GM19463 (cell line): Measurements from ENCODE around the gene CAVIN1.
"Not testable (repeated sequence)": the region's sequence is repeated elsewhere in the genome, so short reads cannot be mapped to it uniquely, and the experiment has no call there.

ENCODE experiments used
- ATAC-seq: cut with Tn5 transposase; IDR thresholded peaks from one replicate; pipeline ENCODE4 v1.9.1; 2021; ENCODE audit warnings: mild to moderate bottlenecking, moderate library complexity; ENCODE audit not compliant: unreplicated experiment

CAVIN1 gene

DNA sequence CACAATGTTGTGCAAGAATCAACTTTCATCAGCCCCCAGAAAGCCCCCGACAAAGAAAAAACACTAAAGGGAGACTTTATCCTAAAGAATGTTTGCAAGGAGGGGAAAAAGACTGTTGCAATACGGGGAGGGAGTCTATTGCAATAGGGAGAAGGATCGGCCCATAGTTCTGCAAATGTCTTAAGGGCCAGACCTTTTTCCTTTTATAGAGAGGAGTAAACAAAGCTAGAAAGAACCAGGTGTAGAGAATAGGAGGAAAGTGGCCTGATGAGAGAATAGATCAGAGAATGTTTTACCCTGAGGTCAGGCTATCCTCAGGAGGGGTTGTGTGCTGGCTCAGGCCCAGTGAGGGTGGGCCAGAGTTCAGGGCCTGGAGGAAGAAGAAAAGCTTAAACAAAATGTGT lies 8.7 kb upstream of the CAVIN1 start:
- no peak for ATAC-seq

DNA sequence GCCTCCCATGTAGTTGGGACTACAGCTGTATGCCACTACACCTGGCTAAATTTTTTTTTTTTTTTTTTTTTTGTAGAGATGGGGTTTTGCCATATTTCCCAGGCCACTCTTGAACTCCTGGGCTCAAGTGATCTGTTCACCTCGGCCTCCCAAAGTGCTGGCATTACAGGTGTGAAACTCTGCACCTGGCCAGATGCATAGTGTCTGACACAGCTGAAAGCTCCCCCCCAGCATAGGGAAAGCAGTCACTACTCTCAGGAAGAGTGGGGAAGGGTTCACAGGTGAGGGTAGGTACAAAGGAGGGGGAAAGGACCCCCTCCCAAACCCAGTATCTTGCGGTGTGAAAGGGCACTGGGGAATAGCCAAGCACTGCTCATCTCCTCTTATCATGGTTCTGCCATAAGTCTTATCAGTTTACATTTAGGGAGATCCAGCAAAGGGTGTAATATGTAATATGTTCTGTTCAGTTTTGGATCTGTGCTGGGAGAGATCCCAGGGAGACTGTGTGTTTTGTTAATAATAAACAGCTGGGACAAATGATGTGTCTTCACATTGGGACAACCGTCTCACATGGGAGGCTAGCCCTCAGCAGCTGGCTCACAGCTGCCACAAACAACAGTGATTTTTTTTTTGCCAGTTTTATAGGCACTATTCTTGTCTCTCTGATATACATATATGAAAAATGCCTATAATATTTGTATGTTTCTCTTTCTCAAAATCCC lies 6.8 kb upstream of the CAVIN1 start:
- no peak for ATAC-seq

DNA sequence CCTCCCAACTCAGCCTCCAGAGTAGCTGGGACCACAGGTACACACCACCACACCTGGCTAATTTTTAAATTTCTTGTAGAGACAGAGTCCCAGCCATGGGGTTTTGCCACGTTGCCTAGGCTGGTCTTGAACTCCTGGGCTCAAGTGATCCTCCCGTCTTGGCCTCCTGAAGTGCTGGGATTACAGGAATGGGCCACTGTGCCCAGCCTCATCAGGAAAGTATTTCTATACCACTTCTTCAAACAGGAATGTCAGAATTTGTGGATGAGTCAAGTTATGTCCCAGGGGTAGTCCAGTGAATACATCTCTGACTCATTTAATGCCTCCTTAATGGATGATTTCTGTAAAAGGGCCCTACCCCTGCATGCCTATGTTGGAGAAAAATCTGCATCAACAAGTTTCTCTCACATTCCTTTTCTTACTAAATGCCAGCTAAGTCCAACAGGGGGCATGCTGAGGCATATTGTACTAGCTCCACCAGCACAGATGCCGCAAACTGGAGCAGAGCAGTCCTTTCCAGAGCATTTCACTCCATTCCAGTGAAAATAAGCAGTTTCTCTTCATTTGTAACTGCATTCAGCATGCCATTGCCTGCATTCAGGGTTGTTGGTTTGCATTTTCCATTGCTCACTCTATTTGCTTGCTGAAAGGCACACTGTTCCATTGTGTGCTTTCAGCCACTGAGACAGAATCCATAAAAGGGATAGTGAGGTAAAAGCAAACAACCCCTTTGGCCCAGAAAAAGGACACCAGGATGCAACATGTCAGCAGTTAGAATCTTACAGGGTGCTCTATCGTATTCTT lies 5.3 kb upstream of the CAVIN1 start:
- ATAC-seq = no peak

DNA sequence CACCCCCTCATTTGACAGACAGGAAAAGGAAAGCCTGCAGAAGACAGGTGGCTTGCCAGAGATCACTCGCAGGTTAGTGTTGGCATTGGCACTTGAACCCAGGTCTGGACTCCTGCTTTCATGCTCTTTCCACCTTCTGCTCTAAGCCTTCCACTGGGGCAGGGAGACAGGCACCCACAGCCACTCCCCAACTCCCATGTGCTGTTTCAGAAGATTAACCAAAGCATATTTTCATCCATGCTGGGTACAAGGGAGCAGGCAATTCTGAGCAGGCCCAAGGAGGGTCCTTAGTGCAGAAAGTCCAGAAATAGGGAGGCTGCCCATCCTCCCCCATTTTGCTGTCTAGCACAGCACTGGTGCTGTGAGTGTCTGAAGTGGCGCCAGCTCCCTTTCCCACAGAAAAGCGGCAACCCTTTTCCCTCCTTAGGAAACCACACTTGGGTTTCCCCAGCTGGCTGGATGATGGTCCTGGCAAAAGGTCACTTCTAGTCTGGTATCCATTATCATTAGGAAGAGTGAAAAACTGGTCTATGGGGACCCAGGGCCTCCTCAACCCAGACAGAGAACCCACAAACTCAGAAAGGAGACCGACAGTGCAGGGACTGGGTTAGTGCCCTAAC lies 2.0 kb upstream of the CAVIN1 start:
- ATAC-seq = no peak

DNA sequence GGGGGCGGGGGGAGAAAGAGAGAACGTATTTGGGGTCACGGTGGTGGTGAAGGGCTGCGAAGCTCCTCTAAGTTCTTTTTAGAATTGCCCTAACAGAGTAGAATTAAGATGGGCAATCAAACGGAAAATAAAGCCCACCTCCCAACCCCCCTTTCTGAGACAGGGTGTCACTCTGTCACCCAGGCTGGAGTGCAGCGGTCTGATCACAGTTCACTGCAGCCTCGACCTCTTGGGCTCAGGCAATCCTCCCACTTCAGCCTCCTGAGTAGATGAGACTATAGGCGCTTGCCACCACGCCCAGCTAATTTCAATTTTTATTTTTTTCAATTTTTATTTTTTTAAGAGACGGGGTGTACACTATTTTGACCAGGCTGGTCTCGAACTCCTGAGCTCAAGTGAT lies 710 bp upstream of the CAVIN1 start:
- no peak for ATAC-seq

DNA sequence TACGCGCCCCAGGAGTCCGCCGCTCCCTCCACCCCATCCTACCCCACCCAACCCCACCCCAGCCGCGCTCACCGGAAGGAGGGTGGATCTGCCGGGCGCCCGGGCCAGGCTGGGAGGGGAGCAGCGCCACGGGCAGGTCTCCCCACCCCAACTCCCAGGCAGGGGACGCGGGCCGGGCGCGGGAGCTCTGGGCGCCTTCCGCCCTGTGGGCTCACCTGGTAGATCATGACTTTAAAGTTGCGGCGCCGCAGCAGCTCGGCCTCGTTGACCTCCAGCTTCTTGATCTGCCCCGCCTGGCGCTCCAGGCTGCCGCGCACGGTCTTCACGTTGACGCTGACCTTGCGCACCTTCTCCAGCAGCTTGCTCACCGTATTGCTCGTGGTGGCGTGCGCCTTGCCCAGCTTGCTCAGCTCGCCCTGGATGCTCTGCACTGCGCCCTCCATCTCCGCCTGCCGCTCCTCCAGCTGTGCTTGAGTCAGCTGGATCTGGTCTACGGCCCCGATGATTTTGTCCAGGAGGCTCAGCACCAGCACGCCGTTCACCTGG lies 571 bp downstream of the CAVIN1 start:
- no peak for ATAC-seq

DNA sequence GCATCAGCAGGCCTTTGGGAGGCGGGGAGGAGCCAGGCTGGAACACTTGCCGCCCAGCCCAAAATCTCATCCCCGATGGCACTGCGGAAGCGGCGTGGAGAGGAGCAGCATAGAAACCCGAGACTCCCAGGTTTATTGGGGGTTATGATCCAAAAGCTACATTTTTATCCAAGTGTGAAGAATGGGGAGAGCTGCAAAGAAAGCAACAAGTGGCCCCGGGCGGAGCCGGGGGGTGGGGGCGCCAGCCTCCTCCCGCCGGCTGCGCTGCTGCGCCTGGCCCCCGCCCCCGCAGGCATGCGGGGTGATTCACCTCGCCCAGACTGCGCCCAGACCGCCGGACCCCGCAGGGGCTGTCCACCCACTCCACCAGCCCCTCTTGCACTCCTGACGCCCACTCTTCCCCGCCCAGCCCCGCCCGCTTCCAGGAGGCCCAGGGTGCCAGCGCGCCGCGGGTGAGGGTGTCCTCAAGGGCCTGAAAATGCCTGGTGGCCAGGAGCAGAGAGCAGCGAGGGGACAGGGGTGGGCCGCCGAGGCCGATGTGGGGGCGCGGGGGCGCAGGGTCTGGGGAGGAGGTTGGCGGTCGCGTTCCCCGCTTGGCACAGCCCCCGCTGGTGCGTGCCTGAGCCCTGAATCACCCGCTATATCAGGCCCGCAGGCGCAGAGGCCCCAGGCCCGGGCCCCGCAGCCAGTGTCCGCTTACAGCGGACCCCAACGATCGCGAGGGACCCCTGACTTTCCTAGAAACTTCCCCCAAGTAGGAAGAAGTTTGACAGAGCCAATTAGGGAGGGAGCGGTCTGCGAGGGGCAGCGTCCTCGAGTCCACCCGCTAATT lies 1.3 kb downstream of the CAVIN1 start:
- ATAC-seq = no peak

DNA sequence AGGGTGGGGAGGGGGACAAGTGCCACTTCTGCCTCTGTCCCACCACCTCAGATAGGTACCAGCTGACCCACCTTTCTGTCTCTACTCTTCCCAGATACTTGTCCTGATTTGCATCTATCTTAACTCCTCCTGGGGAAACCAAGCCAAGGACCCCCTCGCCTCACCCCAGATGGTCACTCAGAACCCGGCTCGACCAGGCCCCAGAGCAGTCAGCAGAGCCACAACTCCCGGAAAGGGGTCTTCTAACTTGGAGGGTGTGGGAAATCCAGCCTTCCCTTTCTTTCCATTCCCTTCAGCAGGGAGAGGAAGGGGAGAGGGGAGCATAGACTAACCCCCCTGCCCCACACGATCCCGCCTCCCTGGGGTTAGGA lies 1.9 kb downstream of the CAVIN1 start:
- ATAC-seq = no peak

DNA sequence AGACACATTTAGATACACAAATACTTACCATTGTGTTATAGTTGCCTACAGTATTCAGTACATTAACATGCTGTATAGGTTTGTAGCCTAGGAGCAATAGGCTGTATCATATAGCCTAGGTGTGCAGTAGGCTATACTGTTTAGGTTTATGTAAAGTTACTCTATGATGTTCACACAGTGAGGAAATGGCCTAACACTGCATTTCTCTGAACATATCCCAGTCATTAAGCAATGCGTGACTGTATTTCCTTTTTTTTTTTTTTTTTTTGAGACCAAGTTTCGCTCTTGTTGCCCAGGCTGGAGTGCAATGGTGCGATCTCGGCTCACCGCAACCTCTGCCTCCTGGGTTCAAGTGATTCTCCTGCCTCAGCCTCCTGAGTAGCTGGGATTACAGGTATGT lies 5.1 kb downstream of the CAVIN1 start:
- not testable (repeated sequence) for ATAC-seq

DNA sequence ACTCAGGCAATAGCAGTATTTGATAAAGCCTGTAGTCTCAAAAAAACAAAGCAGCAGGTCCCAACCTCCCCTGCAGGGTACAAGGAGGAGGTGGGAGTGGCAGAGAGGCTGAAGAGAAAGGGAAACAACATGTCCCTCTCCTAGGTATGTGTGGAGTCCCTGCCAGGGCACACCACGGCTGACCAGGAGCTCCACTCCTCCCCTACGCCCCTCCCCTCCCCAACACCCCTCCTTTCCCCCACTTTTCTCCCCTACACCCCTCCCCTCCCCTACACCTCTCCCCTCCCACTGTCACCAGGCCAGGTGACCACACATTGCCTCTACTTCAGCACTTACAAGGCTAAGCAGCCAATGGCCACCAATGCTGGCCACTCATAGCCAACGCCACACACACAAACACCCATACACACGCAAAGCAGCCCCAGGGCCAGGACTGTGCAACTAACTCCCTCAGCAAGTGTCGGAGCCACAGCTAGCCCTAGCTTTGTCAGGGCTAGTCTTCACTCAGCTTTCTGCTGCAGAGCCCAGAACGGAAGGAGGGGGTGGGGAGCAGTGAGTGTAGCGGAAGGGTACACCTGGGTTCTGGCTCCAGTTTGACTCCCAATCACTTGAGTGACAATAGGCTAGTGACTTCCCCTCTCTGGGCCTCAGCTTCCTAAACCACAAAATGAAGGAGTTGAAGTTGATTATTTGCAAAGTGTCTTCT lies 8.2 kb downstream of the CAVIN1 start:
- no peak for ATAC-seq

DNA sequence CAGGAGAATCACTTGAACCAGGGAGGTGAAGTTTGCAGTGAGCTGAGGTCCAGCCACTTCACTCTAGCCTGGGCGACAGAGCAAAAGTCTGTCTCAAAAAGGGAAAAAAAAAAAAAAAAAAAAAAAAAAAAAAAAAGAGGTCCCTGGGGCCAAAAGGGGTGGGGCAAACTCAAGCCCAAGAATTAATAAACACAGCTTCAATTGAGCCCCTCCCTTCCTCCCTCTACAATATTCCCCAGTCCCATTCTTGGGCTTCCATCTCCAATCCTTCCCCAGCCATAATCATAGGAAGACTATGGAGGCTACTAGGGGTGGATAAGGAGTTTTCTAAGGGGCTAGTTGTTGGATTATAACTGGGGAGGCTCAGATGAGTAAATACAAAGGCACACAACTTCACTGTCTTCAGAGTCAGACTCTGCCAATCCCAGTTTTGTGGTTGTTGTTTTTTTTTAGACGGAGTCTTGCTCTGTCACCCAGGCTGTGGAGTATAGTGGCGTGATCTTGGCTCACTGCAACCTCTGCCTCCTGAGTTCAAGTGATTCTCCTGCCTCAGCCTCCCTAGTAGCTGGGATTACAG lies 9.5 kb downstream of the CAVIN1 start:
- no peak for ATAC-seq

DNA sequence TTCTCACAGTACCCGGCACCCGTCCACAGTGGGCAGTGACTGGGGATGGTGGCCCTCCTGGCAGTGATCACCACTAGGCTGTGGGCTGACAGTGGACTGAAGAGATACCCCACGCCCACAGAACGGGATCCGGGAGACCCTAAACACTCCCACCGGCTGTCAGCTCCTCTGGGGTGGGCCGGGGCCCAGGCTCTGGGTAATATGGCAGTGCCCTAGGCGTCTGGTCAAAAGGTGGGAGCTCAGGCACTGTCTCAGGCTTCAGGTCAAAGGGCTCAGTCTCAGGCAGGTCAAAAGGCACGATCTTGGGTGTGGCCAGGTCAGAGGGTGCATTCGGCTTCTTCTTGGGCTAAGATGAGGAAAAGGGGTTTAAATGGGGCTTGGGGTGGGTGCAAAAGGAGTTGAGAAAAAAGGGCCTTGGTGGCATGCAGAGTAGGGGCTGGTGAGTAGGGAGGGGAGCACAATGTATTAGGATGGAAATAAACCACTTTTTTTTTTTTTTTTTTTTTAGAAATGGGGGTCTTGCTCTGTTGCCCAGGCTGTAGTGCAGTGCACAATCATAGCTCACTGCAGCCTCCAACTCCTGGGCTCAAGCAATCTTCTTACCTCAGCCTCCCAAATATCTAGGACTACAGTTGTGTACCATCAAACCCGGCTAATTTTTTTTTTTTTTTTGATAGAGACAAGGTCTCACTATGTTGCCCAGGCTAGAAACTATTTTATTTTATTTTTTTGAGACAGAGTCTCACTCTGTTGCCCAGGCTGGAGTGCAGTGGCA lies 11.0 kb downstream of the CAVIN1 start:
- ATAC-seq = no peak

DNA sequence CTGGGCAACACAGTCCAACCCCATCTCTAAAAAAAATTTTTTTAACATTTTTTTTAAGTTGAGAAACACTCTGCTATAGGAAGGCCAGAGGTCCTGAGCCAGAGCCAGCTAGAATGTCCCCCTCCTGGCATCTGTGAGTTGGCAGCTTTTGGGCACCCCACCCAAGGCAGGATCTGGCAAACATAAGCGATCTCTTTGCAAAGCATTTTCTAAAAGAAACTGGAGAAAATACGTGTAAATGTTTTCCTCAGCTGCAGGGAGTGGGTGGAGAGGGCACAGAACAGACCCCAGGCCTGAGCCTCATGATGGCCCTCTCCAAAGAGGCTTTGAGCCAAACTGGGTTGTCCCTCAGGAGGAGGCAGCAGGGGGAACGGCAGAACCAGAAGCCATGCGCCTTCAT lies 11.7 kb downstream of the CAVIN1 start:
- no peak for ATAC-seq

DNA sequence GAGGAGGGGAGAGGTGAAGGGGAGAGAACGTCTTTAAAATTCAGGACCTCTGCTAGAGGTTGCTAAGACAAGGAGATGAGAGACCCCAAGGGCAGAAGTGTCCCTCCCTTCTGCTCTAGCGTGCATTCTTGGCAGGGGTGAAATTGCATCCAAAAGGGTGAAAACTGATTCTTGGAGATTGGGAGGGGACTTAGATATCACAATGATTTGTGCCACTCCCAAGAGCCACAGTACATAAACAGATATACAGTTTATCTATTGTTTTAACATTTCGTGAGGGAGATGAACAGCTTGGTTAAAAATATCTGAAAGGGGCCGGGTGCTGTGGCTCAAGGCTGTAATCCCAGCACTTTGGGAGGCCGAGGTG lies 12.8 kb downstream of the CAVIN1 start:
- no peak for ATAC-seq

DNA sequence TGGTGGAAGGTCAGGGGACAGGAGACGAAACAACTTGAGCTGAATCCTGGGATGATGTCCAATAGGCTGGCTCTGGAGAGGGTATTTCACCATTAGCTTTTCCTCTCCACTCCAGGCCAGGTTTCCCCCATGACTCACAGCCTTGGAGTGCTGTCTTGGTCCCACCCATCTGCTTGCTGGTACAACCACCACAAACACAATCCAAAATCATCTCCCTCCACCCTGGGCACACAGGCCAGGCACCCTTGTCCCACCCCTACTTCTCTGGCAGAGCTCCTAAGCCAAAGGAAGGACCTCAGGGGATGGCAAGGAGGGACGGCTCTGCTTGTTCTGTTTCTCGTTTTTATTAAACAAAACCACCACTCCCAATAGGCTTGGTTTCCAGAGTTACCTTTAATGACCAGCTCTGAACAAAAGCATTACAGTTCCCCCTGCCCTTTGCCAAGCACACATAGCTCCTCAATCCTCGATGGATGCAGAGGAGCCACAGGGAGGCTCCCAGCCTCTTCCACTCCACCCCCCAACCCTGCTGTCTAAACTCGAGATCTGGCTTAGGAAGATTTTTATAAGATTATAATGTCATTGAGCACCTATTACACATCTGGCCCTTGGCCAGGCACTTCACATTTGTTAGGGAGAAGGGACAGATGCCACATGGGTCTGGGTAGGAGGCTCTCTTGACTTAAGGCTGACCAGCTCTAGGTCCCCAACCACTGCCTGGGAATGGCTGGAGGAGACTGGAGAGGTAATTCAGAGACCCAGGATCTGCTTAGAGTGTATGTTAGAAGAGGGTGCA lies 13.3 kb downstream of the CAVIN1 start:
- ATAC-seq = no peak

DNA sequence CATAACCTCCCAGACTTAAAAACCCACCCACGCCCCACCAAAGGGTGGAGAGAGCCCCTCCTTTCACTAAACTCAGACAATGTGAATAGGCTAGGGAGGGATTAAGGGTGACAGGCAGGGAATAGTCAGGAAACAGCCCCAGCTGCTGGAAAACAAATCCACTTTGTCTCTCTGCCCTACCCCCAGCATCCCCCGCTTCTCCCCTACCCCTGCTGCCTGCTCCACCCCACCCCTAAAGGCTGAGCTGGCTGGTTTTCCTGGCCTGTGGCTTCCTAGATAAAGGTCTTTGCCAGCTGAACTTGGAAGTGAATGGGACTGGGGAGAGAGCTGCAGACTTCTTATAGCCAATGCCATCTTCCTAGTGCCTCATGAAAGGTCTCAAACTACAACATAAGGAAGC lies 15.0 kb downstream of the CAVIN1 start:
- ATAC-seq = no peak

DNA sequence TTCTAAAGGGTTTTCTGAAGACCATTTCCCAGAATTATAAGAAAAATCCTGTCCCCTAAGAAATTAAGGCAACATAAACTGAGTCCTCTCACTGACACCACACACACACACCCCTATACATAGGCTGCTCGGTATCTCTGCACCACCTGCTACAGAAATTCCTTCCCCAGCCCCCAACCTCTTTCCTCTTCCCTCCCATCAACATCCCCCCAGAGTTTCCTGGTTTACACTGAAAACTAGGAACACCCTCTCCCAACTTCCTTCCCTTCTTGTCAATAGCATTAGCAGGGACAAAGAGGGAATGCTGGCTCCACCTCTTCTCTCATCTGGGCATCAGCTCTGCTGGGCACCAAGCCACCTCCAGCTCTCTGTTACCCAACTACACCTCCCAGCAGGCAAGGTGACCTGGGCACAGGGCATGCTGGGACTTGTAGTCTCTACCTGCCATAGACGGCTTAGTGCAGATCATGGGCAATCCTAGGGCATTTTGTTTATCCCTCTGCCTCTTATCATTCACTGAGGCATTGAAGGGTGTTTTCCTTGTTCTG lies 15.7 kb downstream of the CAVIN1 start:
- no peak for ATAC-seq

DNA sequence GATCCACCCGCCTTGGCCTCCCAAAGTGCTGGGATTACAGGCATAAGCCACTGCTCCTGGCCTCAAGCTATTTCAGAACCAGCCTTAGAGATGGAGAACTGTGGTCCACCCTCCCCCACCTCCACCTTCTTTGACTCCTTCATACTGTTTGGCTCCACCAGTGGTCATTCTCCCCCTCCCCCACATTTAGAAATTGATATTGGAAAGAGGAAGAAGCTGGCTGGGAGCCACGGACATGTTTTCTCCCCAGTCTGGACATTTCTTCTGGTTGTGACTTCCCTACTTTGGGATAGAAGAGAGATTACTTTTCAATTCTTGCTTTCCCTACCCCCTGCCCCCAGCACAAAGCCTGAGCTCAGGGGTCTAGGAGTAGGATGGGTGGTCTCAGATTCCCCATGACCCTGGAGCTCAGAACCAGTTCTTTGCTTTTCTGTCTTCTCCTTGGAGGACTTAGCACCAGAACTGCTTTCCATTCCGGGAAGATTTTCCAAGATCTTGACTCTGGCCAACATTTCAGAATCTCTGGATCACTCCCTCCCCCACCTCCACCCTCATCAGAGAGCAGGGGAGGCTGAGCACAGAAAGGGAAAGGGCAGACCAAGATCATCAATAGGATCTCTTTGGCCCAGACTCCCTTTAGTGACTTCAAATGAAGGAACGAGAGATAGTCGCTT lies 16.3 kb downstream of the CAVIN1 start:
- no peak for ATAC-seq
